Stimulated activated CD4-positive, alpha-beta T cell treated with anti-CD3 and anti-CD28 coated beads, Interleukin-1b, Interleukin-23, amount 100 ng/mL, for 24 hours (primary cell): Measurements from ENCODE around the gene ST3GAL4.

Experiments used
- DNase-seq, 4 experiments: peaks; one replicate each; pipeline ENCODE4 v3.0.0-alpha.2; 2020; ENCODE audit warnings: low read depth in 4 of 4, low spot score in 1 of 4

The ST3GAL4 gene

GRCh38 chr11:126421271-126421671 lies 65.8 kb downstream of the ST3GAL4 start:
- no peak for DNase-seq

- no peak for DNase-seq
These were observed 67.0 kb downstream of the ST3GAL4 start for GRCh38 chr11:126422446-126422845.

GRCh38 chr11:126423154-126423553 lies 67.7 kb downstream of the ST3GAL4 start:
- DNase-seq, result no peak

GRCh38 chr11:126423743-126424142 lies 68.3 kb downstream of the ST3GAL4 start:
- no peak for DNase-seq

GRCh38 chr11:126424471-126425039 lies 69.1 kb downstream of the ST3GAL4 start:
- no peak for DNase-seq

- no peak for DNase-seq
These were observed 70.6 kb downstream of the ST3GAL4 start for GRCh38 chr11:126426106-126426505.

- DNase-seq, result no peak
These were observed 71.6 kb downstream of the ST3GAL4 start for GRCh38 chr11:126426820-126427749.

GRCh38 chr11:126430581-126431335 lies 75.3 kb downstream of the ST3GAL4 start:
- DNase-seq, result no peak

- no peak for DNase-seq
These were observed 76.0 kb downstream of the ST3GAL4 start for GRCh38 chr11:126431401-126432064.

GRCh38 chr11:126432065-126432461 lies 76.6 kb downstream of the ST3GAL4 start:
- DNase-seq, result no peak

- DNase-seq, result no peak
These were observed 77.0 kb downstream of the ST3GAL4 start for GRCh38 chr11:126432525-126432924.

GRCh38 chr11:126433244-126433846 lies 77.9 kb downstream of the ST3GAL4 start:
- no peak for DNase-seq

- no peak for DNase-seq
These were observed 78.8 kb downstream of the ST3GAL4 start for GRCh38 chr11:126433989-126434949.

GRCh38 chr11:126434950-126435335 lies 79.5 kb downstream of the ST3GAL4 start:
- DNase-seq, result no peak

GRCh38 chr11:126436209-126436755 lies 80.8 kb downstream of the ST3GAL4 start:
- DNase-seq, result no peak

- no peak for DNase-seq
These were observed 82.2 kb downstream of the ST3GAL4 start for GRCh38 chr11:126437731-126438130.

GRCh38 chr11:126438272-126438671 lies 82.8 kb downstream of the ST3GAL4 start:
- no peak for DNase-seq

GRCh38 chr11:126438691-126439090 lies 83.2 kb downstream of the ST3GAL4 start:
- no peak for DNase-seq

- no peak for DNase-seq
These were observed 84.8 kb downstream of the ST3GAL4 start for GRCh38 chr11:126440276-126440675.
